Gastroesophageal sphincter (tissue), 4 donors: Measurements from ENCODE around the gene NUDT16L1. TPM values are rescaled to one million over a fixed set of nuclear protein-coding genes. Genes with fewer than 3 reads are reported as not detected.

ENCODE experiments used
- ATAC-seq: fragments of 150-250 bp; one replicate; pipeline ENCODE4 v1.9.1; 2016; ENCODE audit warnings: mild to moderate bottlenecking, moderate library complexity
- H3K27ac ChIP-seq, 4 donors: fragments of 200-600 bp; sonication (generic) in 3 of 4; 1 replicate in 3 of 4; 2 replicates in 1 of 4; pipeline ENCODE4 v1.5.1; 2016 to 2019
- H3K27me3 ChIP-seq: fragments of 200-600 bp; sonication (generic); one replicate; pipeline ENCODE4 v1.5.1; 2019
- H3K36me3 ChIP-seq, 2 donors: fragments of 200-600 bp; sonication (generic); one replicate each; pipeline ENCODE4 v1.5.1; 2019; ENCODE audit warnings: control low read depth in 1 of 2
- H3K4me1 ChIP-seq, 3 donors: fragments of 200-600 bp; sonication (generic); 1 replicate in 2 of 3; 2 replicates in 1 of 3; pipeline ENCODE4 v1.5.1; 2016 to 2019; ENCODE audit warnings: control low read depth in 2 of 3
- H3K4me3 ChIP-seq, 2 donors: fragments of 200-600 bp; sonication (generic); one replicate each; pipeline ENCODE4 v1.5.1; 2019; ENCODE audit warnings: mild to moderate bottlenecking in 1 of 2, moderate library complexity in 1 of 2
- H3K9me3 ChIP-seq, 3 donors: fragments of 200-600 bp; sonication (generic); one replicate each; pipeline ENCODE4 v1.5.1; 2017 to 2019; ENCODE audit warnings: control low read depth in 2 of 3
- CTCF ChIP-seq, 4 experiments: fragments of 200-600 bp in 2 of 4; fragments of 450-650 bp in 2 of 4; sonication (generic) in 1 of 4; IDR thresholded peaks; one replicate each; pipeline ENCODE4 v1.5.1; 2017 to 2019; ENCODE audit warnings: antibody characterized with exemption in 4 of 4, mild to moderate bottlenecking in 2 of 4, moderate library complexity in 2 of 4
- EP300 ChIP-seq: sonication (generic); formaldehyde crosslinking; IDR thresholded peaks from one replicate; pipeline ENCODE4 v1.6.1; 2017; ENCODE audit warnings: antibody characterized with exemption, mild to moderate bottlenecking
- POLR2A ChIP-seq, 2 donors: fragments of 450-650 bp; IDR thresholded peaks; one replicate each; pipeline ENCODE4 v1.6.1; 2017; ENCODE audit warnings: antibody characterized with exemption in 2 of 2, mild to moderate bottlenecking in 2 of 2, moderate library complexity in 1 of 2
- POLR2AphosphoS5 ChIP-seq: sonication (generic); formaldehyde crosslinking; IDR thresholded peaks from one replicate; pipeline ENCODE4 v1.6.1; 2017; ENCODE audit warnings: antibody characterized with exemption
- WGBS, 2 donors: methylation state at CpG; one replicate each; pipeline ENCODE4 v1.1.5; 2018; ENCODE audit warnings: low coverage in 1 of 2; 5-methylcytosine and 5-hydroxymethylcytosine counted together
- total RNA-seq, 4 donors: library from RNA; depleted of rRNA; stranded (reverse); fragments of >200 nt; gene quantifications; one replicate each; pipeline ENCODE4 v1.1.0, GENCODE V29; 2016

NUDT16L1 gene
- total RNA-seq, 4 donors from 2014 or later, result 14.8 to 26.3 (median 21.4) TPM

- Histone ChIP-seq H3K4me1 (peaks cover 0 to 20% (median 0%) of the 10 kb centered on the region in 3 donors), H3K36me3 (peaks cover 0 to 97% of the 10 kb centered on the region in 2 donors), H3K4me3 (no peak overlapping the region), H3K27me3 (no peaks in the 10 kb centered on the region), H3K9me3 (no peaks in the 10 kb centered on the region), H3K27ac (no peak overlapping the region)
- TF ChIP-seq CTCF (IDR thresholded peaks at IDR 0.05) (no peak), POLR2AphosphoS5 (no peak), EP300 (no peak), POLR2A (IDR thresholded peaks at IDR 0.05) (no peak)
- no peak for ATAC-seq
- WGBS, 2 donors, result 80 to 88% methylated on average over 1 to 11 of the region's 20 CpGs
Measured at GRCh38 chr16:4667203-4667963, 26.0 kb upstream of the NUDT16L1 start.

GRCh38 chr16:4668313-4668960 is 24.9 kb upstream of the NUDT16L1 start:
- TF ChIP-seq POLR2A (IDR thresholded peaks at IDR 0.05) (no peak), CTCF (IDR thresholded peaks at IDR 0.05) (no peak), POLR2AphosphoS5 (no peak), EP300 (no peak)
- H3K27ac ChIP-seq, result no peak overlapping the region
- H3K27me3 ChIP-seq, result no peaks in the 10 kb centered on the region
- ATAC-seq, result no peak
- peaks cover 0 to 99% of the 10 kb centered on the region in 2 donors for H3K36me3 ChIP-seq
- peaks cover 0 to 18% (median 0%) of the 10 kb centered on the region in 3 donors for H3K4me1 ChIP-seq
- WGBS, 2 donors, result 86% methylated on average over 10 of the region's 10 CpGs
- H3K9me3 ChIP-seq, result no peaks in the 10 kb centered on the region
- H3K4me3 ChIP-seq, result no peak overlapping the region

GRCh38 chr16:4673387-4674046 is 19.8 kb upstream of the NUDT16L1 start:
- no peaks in the 10 kb centered on the region for H3K27me3 ChIP-seq
- WGBS, 2 donors, result 83 to 88% methylated on average over 8 to 9 of the region's 33 CpGs
- H3K27ac ChIP-seq, result no peak overlapping the region
- H3K9me3 ChIP-seq, result no peaks in the 10 kb centered on the region
- ATAC-seq, result no peak
- TF ChIP-seq CTCF (IDR thresholded peaks at IDR 0.05) (no peak), EP300 (no peak), POLR2AphosphoS5 (no peak), POLR2A (IDR thresholded peaks at IDR 0.05) (no peak)
- no peaks in the 10 kb centered on the region for H3K4me1 ChIP-seq
- H3K36me3 ChIP-seq, result peaks cover 0 to 96% of the 10 kb centered on the region in 2 donors
- H3K4me3 ChIP-seq, result no peak overlapping the region

- H3K4me3 ChIP-seq, result no peak overlapping the region
- ATAC-seq, result no peak
- peaks cover 0 to 96% of the 10 kb centered on the region in 2 donors for H3K36me3 ChIP-seq
Measured at GRCh38 chr16:4674926-4675530, 18.3 kb upstream of the NUDT16L1 start.

More at GRCh38 chr16:4674926-4675530, 18.3 kb upstream of the NUDT16L1 start:
- no peaks in the 10 kb centered on the region for H3K9me3 ChIP-seq
- no peak for TF ChIP-seq POLR2AphosphoS5
- TF ChIP-seq CTCF (IDR thresholded peaks at IDR 0.05), result no peak
- no peak for TF ChIP-seq EP300
- TF ChIP-seq POLR2A (IDR thresholded peaks at IDR 0.05), result no peak
- no peak overlapping the region for H3K27ac ChIP-seq
- peaks cover 0 to 12% (median 0%) of the 10 kb centered on the region in 3 donors for H3K4me1 ChIP-seq
- no peaks in the 10 kb centered on the region for H3K27me3 ChIP-seq
- WGBS, 2 donors, result 92 to 100% methylated on average over 2 to 9 of the region's 9 CpGs
